ENCODE data around the gene PNMA8A. TPM values are rescaled to one million over a fixed set of nuclear protein-coding genes. Genes with fewer than 3 reads are reported as not detected.

The PNMA8A gene
- total and polyA plus RNA-seq, 2 of the 13 experiments (the other 11 are each of a cell fraction or from before 2014, with no cell fraction given), result 0.13 to 0.51 TPM

DNA sequence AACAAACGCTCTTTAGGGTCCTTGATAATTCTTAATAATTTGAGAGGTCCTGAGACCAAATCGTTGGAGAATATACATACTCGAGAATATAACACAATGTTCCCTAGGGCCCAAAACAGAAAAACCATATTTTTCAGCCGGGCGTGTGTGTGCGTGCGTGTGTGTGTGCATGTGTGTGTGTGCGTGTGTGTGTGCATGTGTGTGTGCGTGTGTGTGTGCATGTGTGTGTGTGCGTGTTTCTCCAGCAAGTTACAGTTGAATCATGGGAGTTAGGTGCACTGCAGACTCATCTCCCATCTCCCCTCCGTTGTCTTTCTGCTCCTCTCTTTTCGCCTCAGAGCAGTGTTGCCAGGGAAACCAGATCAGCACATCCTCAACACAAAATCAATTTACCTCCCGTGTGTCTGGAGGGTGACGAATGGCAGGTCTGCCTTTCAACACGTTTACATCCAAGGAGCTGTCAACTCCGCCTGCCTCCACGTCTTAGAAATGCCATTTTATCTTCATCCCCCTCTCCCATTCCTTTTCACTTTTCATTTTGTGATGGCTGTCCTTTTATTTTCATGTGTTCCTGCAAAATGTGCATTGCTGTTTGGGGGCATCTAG is 32.6 kb upstream of the PNMA8A start (continued):
- TF ChIP-seq, protein P1, sequence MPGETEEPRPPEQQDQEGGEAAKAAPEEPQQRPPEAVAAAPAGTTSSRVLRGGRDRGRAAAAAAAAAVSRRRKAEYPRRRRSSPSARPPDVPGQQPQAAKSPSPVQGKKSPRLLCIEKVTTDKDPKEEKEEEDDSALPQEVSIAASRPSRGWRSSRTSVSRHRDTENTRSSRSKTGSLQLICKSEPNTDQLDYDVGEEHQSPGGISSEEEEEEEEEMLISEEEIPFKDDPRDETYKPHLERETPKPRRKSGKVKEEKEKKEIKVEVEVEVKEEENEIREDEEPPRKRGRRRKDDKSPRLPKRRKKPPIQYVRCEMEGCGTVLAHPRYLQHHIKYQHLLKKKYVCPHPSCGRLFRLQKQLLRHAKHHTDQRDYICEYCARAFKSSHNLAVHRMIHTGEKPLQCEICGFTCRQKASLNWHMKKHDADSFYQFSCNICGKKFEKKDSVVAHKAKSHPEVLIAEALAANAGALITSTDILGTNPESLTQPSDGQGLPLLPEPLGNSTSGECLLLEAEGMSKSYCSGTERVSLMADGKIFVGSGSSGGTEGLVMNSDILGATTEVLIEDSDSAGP (CRISPR knock-in tag; IDR thresholded peaks at IDR 0.05; ENCODE audit: borderline replicate concordance), result no peak

DNA sequence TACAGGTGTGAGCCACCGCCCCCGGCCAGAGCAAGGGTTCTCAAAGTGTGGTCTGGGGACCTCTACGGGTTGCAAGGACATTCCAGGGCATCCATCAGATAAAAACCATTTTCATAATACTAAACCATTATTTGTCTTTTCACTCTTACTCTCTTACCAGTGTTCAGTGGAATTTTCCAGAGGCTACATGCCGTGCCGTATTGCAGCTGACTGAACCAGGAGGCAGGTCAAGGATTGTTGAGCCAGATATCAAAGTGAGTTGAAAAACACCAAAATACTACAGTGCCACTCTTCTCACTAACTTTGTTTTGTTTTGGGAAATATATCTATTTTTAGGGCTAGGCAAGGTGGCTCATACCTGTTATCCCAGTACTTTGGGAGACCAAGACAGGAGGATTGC is 31.5 kb upstream of the PNMA8A start:
- CTCF ChIA-PET (ENCODE audit: low intra/inter-chr PET ratio, low total read pairs), result no interaction called here
- H3K4me3 ChIP-seq (replicated peaks in 1 of 3; ENCODE audit: insufficient read depth in 1 of 3, low read depth in 2 of 3, low read length in 3 of 3), result no peak overlapping the region
- H4K20me1 ChIP-seq (ENCODE audit: insufficient read depth, low read length), result no peaks in the 10 kb centered on the region
- no peak overlapping the region for H3K27ac ChIP-seq (ENCODE audit: extremely low read length, insufficient read depth, low read length)
- no peak for FAIRE-seq
- peaks cover 15% of the 10 kb centered on the region for H3K4me1 ChIP-seq (ENCODE audit: insufficient read depth, low read length)
- no peaks in the 10 kb centered on the region for H3K9me3 ChIP-seq (ENCODE audit: low read length)
- no peak overlapping the region for H3K9ac ChIP-seq (ENCODE audit: insufficient read depth, low read depth, low read length)
- no peaks in the 10 kb centered on the region for H3K36me3 ChIP-seq (replicated peaks in 1 of 2; ENCODE audit: control insufficient read depth in 1 of 2, insufficient read depth in 2 of 2, low read length in 2 of 2)
- no peak overlapping the region for H2AFZ ChIP-seq (ENCODE audit: low read length)
- POLR2A ChIA-PET, result no interaction called here
- no peaks in the 10 kb centered on the region for H3K79me2 ChIP-seq (ENCODE audit: insufficient read depth, low read length)
- H3K27me3 ChIP-seq (ENCODE audit: control insufficient read depth in 1 of 2, insufficient read depth in 2 of 2, low read length in 2 of 2), result 0 out of 5 replicates have a peak, but pooled peaks cover 0 to under 1% of the 10 kb centered on the region in 2 experiments
- TF ChIP-seq, protein P2, sequence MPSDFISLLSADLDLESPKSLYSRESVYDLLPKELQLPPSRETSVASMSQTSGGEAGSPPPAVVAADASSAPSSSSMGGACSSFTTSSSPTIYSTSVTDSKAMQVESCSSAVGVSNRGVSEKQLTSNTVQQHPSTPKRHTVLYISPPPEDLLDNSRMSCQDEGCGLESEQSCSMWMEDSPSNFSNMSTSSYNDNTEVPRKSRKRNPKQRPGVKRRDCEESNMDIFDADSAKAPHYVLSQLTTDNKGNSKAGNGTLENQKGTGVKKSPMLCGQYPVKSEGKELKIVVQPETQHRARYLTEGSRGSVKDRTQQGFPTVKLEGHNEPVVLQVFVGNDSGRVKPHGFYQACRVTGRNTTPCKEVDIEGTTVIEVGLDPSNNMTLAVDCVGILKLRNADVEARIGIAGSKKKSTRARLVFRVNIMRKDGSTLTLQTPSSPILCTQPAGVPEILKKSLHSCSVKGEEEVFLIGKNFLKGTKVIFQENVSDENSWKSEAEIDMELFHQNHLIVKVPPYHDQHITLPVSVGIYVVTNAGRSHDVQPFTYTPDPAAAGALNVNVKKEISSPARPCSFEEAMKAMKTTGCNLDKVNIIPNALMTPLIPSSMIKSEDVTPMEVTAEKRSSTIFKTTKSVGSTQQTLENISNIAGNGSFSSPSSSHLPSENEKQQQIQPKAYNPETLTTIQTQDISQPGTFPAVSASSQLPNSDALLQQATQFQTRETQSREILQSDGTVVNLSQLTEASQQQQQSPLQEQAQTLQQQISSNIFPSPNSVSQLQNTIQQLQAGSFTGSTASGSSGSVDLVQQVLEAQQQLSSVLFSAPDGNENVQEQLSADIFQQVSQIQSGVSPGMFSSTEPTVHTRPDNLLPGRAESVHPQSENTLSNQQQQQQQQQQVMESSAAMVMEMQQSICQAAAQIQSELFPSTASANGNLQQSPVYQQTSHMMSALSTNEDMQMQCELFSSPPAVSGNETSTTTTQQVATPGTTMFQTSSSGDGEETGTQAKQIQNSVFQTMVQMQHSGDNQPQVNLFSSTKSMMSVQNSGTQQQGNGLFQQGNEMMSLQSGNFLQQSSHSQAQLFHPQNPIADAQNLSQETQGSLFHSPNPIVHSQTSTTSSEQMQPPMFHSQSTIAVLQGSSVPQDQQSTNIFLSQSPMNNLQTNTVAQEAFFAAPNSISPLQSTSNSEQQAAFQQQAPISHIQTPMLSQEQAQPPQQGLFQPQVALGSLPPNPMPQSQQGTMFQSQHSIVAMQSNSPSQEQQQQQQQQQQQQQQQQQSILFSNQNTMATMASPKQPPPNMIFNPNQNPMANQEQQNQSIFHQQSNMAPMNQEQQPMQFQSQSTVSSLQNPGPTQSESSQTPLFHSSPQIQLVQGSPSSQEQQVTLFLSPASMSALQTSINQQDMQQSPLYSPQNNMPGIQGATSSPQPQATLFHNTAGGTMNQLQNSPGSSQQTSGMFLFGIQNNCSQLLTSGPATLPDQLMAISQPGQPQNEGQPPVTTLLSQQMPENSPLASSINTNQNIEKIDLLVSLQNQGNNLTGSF (CRISPR knock-in tag; IDR thresholded peaks at IDR 0.05), result no peak
- TF ChIP-seq, protein P3, sequence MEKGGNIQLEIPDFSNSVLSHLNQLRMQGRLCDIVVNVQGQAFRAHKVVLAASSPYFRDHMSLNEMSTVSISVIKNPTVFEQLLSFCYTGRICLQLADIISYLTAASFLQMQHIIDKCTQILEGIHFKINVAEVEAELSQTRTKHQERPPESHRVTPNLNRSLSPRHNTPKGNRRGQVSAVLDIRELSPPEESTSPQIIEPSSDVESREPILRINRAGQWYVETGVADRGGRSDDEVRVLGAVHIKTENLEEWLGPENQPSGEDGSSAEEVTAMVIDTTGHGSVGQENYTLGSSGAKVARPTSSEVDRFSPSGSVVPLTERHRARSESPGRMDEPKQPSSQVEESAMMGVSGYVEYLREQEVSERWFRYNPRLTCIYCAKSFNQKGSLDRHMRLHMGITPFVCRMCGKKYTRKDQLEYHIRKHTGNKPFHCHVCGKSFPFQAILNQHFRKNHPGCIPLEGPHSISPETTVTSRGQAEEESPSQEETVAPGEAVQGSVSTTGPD (CRISPR knock-in tag; IDR thresholded peaks at IDR 0.05), result no peak
- TF ChIP-seq, protein P4, sequence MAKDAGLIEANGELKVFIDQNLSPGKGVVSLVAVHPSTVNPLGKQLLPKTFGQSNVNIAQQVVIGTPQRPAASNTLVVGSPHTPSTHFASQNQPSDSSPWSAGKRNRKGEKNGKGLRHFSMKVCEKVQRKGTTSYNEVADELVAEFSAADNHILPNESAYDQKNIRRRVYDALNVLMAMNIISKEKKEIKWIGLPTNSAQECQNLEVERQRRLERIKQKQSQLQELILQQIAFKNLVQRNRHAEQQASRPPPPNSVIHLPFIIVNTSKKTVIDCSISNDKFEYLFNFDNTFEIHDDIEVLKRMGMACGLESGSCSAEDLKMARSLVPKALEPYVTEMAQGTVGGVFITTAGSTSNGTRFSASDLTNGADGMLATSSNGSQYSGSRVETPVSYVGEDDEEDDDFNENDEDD (CRISPR knock-in tag; IDR thresholded peaks at IDR 0.05; ENCODE audit: borderline replicate concordance), result no peak
- H3K4me2 ChIP-seq (ENCODE audit: low read depth, low read length), result no peak overlapping the region
- no TSS peak for BruUV-seq (replicated peaks)
- ATAC-seq, result no peak
- 40% methylated on average over 5 of the region's 5 CpGs for WGBS (ENCODE audit: low lambda C conversion rate)
- in situ Hi-C loops (cut with HindIII; ENCODE audit: extremely low pct_ligation_motif_present, low pct_unique_long_range_greater_than_20kb), result no loop called here
- no peak for DNase-seq (ENCODE audit: low spot score)
- intact Hi-C loops (cut with micrococcal nuclease; ENCODE audit: unreplicated experiment), result no loop called here

Measured in HepG2 (cell line).